HEK293 (cell line): ENCODE results near the gene NUFIP1.

Experiments
- PATZ1 ChIP-seq: fragments of 450-650 bp; formaldehyde crosslinking; IDR thresholded peaks from 2 replicates; pipeline ENCODE4 v1.5.1; 2016; ENCODE audit warnings: missing biosample characterization, missing genetic modification characterization
- ZNF10 ChIP-seq: fragments of 450-650 bp; formaldehyde crosslinking; IDR thresholded peaks from 2 replicates; pipeline ENCODE4 v1.5.1; 2017; ENCODE audit warnings: missing biosample characterization, missing genetic modification characterization
- ZNF174 ChIP-seq: fragments of 450-650 bp; formaldehyde crosslinking; IDR thresholded peaks from 2 replicates; pipeline ENCODE4 v1.5.0; 2017; ENCODE audit warnings: missing biosample characterization, mild to moderate bottlenecking, missing genetic modification characterization
- ZNF513 ChIP-seq: fragments of 450-650 bp; IDR thresholded peaks from 2 replicates; pipeline ENCODE4 v1.5.1; 2018; ENCODE audit warnings: missing biosample characterization, missing genetic modification characterization
- ZNF776 ChIP-seq: fragments of 450-650 bp; formaldehyde crosslinking; IDR thresholded peaks from 2 replicates; pipeline ENCODE4 v1.5.0; 2017; ENCODE audit warnings: missing biosample characterization, missing genetic modification characterization, borderline replicate concordance
- ZSCAN23 ChIP-seq: fragments of 450-650 bp; formaldehyde crosslinking; IDR thresholded peaks from 2 replicates; pipeline ENCODE4 v1.5.1; 2016; ENCODE audit warnings: missing biosample characterization, missing genetic modification characterization

GRCh38 chr13:44921931-44922758 is 67.1 kb downstream of the NUFIP1 start:
- no peak for TF ChIP-seq ZNF776 (tag by site-specific recombination)
- TF ChIP-seq ZNF10 (tag by site-specific recombination), result no peak
- TF ChIP-seq ZNF513 (tag by site-specific recombination), result no peak
- no peak for TF ChIP-seq ZNF174
- no peak for TF ChIP-seq ZSCAN23 (tag by site-specific recombination)
- no peak for TF ChIP-seq PATZ1 (tag by site-specific recombination)
